K562 (cell line): ENCODE results near the gene PIH1D1. TPM values are rescaled to one million over a fixed set of nuclear protein-coding genes. Genes with fewer than 3 reads are reported as not detected.

Experiments
- FOXP4 ChIP-seq: sonication (generic); formaldehyde crosslinking; IDR thresholded peaks from 2 replicates; pipeline ENCODE4 v1.8.0; 2022; ENCODE audit warnings: mild to moderate bottlenecking, missing genetic modification reagents, borderline replicate concordance
- HDAC8 ChIP-seq: fragments of 450-650 bp; IDR thresholded peaks from 2 replicates; pipeline ENCODE4 v1.6.1; 2016; ENCODE audit warnings: mild to moderate bottlenecking, missing genetic modification characterization, moderate library complexity, missing compliant biosample characterization
- LEF1 ChIP-seq: fragments of 450-650 bp; IDR thresholded peaks from 2 replicates; pipeline ENCODE4 v1.6.1; 2016; ENCODE audit warnings: mild to moderate bottlenecking
- MGA ChIP-seq: fragments of 450-650 bp; IDR thresholded peaks from 2 replicates; pipeline ENCODE4 v1.6.1; 2016; ENCODE audit warnings: mild to moderate bottlenecking, moderate library complexity
- ZNF592 ChIP-seq: fragments of 450-650 bp; IDR thresholded peaks from 2 replicates; pipeline ENCODE4 v1.6.1; 2017; ENCODE audit warnings: antibody characterized with exemption, mild to moderate bottlenecking
- polyA plus RNA-seq, 8 experiments: library from polyadenylated mRNA; depleted of rRNA in 4 of 8; stranded (reverse) in 5 of 8; unstranded in 3 of 8; fragments of >200 nt; fragmentation: Nextera tagmentation in 2 of 8; fragmentation: Illumina TruSeq in 1 of 8; extraction: Ambion mirVana in 2 of 8; extraction: Trizol in 1 of 8; gene quantifications; 2 replicates each; pipeline versions ENCODE4 v1.2.1 to v1.2.3, GENCODE V29; 2011 to 2014; ENCODE audit warnings: inconsistent platforms in 1 of 8, missing spikeins in 1 of 8
- total RNA-seq, 7 experiments: library from RNA; depleted of rRNA in 6 of 7; stranded (reverse); fragments of >200 nt in 6 of 7; fragmentation: Illumina TruSeq in 2 of 7; extraction: Trizol in 2 of 7; gene quantifications; 2 replicates each; pipeline versions ENCODE4 v1.2.1 to v1.2.3, GENCODE V29; 2011 to 2021; ENCODE audit warnings: low replicate concordance in 1 of 7

PIH1D1 gene
- total and polyA plus RNA-seq, 9 of the 15 experiments (the other 6 are each of a cell fraction or from before 2014, with no cell fraction given) = 26.5 to 224 (median 137) TPM

- TF ChIP-seq MGA (peak; percentile 86), LEF1 (no peak), HDAC8 (0 out of 2 replicates have a peak, but pooled peaks have one; percentile 21), ZNF592 (peak; percentile 84), FOXP4 (CRISPR knock-in tag) (peak; percentile 58; the same call in 1 of the 2 replicates)
Measured at GRCh38 chr19:49430678-49431329, 20.8 kb downstream of the PIH1D1 start (continued).
